ENCODE results near the gene TRIP11.

TRIP11 gene

GRCh38 chr14:91918186-91918883, 121.5 kb downstream of the TRIP11 start:
- no peak for DNase-seq (ENCODE audit: low read depth in 2 of 2)

Data from stimulated activated CD4-positive, alpha-beta T cell treated with anti-CD3 and anti-CD28 coated beads, Interleukin-1b, Interleukin-23, amount 100 ng/mL, for 1 hour (primary cell).